Activated naive CD4-positive, alpha-beta T cell treated with anti-CD3 and anti-CD28 coated beads, Interleukin-2, amount 10 ng/mL, durations not matched to agents 7 days and 5 days (primary cell): ENCODE results near the gene FOXN3.
A peak's percentile ranks its signal among the peaks of the same experiment; 100 is the strongest.

ENCODE experiments used
- CTCF ChIA-PET: fragments of 350-600 bp; sonication (Branson Sonifier 250); formaldehyde crosslinking; loops from one replicate; lab custom pipeline; 2021; ENCODE audit warnings: antibody characterized with exemption; lab: Charles Lee
- DNase-seq: peaks from one replicate; pipeline ENCODE4 v3.0.0-alpha.2; 2020
- H3K27ac Mint-ChIP-seq: one replicate; pipeline ENCODE4 v1.8.0; 2021; ENCODE audit warnings: mild to moderate bottlenecking, moderate library complexity, mixed read lengths
- H3K27me3 Mint-ChIP-seq: one replicate; pipeline ENCODE4 v1.8.0; 2021; ENCODE audit warnings: mild to moderate bottlenecking, mixed read lengths
- H3K36me3 Mint-ChIP-seq: one replicate; pipeline ENCODE4 v1.8.0; 2021; ENCODE audit warnings: mixed read lengths
- H3K4me1 Mint-ChIP-seq: one replicate; pipeline ENCODE4 v1.8.0; 2021; ENCODE audit warnings: mixed read lengths
- H3K4me3 Mint-ChIP-seq: one replicate; pipeline ENCODE4 v1.8.0; 2021; ENCODE audit warnings: mild to moderate bottlenecking, moderate library complexity, mixed read lengths
- H3K9me3 Mint-ChIP-seq: one replicate; pipeline ENCODE4 v1.8.0; 2021; ENCODE audit warnings: mixed read lengths

Gene FOXN3

DNA sequence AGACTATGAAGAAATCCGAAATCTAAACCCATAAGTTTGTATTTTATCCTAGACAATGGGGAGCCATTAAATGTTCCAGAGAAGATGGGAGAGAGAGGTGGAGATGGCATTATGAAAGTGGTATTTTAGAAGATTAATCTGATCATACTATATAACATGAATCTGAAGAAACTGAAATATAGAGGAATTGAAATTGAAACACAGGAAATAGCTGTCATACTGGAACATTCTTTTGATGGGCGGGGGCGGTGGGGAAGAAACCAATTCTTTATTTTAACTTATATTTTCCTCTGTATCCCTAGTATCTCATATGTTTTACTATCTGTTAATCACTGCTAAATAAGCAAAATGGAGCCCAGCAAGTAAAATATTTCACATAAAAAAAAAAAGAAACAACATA is 27.0 kb upstream of the FOXN3 start:
- Mint-ChIP-seq H3K27ac (peak overlapping the region; percentile 77), H3K4me1 (peaks cover 54% of the 10 kb centered on the region), H3K36me3 (peaks cover 33% of the 10 kb centered on the region), H3K9me3 (no peaks in the 10 kb centered on the region), H3K27me3 (no peaks in the 10 kb centered on the region), H3K4me3 (no peak overlapping the region)
- peak; percentile 33 for DNase-seq
- CTCF ChIA-PET = interaction anchor here (1.2 to 1.3 kb wide), 2 partner anchors 15 to 66 kb away, joined by 3 to 4 read pairs; no protein-coding TSS in a partner anchor

DNA sequence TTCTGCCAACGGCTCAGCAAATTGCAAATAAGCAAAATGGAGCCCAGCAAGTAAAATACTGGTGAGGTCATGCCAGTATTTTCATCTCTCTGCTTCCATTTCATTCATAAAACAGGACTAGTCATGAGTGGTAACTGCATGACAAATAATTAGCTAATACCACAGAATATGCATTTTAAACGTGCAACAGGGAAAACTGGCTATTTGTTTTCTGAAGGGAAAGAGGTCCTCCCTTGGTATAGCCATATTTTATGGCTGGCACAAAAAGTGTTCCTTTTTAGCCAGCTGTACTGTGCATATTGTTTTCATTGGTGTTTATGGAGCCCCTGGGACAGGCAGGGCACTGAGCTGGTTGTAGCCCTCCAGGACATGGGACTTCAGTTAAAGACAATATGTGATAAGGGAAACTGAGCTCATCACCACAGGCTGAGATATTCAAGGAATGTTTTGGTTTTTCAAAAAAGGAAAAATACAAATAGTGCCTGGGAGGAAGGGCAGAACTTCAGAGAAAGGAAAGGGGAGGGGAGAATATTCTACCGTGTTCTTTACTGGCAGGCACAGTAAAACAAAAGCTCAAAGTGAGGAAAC is 26.1 kb upstream of the FOXN3 start:
- H3K27ac Mint-ChIP-seq = peak overlapping the region; percentile 53
- no peak overlapping the region for H3K4me3 Mint-ChIP-seq
- peaks cover 49% of the 10 kb centered on the region for H3K4me1 Mint-ChIP-seq
- CTCF ChIA-PET = interaction anchor here (1.2 kb wide), 1 partner anchor 67 kb away, joined by 3 read pairs; no protein-coding TSS in a partner anchor
- H3K9me3 Mint-ChIP-seq = no peaks in the 10 kb centered on the region
- peaks cover 30% of the 10 kb centered on the region for H3K36me3 Mint-ChIP-seq
- no peaks in the 10 kb centered on the region for H3K27me3 Mint-ChIP-seq
- no peak for DNase-seq

GRCh38 chr14:89442280-89442679 is 25.2 kb upstream of the FOXN3 start:
- peaks cover 40% of the 10 kb centered on the region for H3K4me1 Mint-ChIP-seq
- H3K36me3 Mint-ChIP-seq = peaks cover 29% of the 10 kb centered on the region
- no peak overlapping the region for H3K4me3 Mint-ChIP-seq
- no peaks in the 10 kb centered on the region for H3K27me3 Mint-ChIP-seq
- CTCF ChIA-PET = no interaction called here
- H3K9me3 Mint-ChIP-seq = no peaks in the 10 kb centered on the region
- no peak overlapping the region for H3K27ac Mint-ChIP-seq
- no peak for DNase-seq

GRCh38 chr14:89440986-89441909 is 24.2 kb upstream of the FOXN3 start:
- H3K27ac Mint-ChIP-seq = no peak overlapping the region

DNA sequence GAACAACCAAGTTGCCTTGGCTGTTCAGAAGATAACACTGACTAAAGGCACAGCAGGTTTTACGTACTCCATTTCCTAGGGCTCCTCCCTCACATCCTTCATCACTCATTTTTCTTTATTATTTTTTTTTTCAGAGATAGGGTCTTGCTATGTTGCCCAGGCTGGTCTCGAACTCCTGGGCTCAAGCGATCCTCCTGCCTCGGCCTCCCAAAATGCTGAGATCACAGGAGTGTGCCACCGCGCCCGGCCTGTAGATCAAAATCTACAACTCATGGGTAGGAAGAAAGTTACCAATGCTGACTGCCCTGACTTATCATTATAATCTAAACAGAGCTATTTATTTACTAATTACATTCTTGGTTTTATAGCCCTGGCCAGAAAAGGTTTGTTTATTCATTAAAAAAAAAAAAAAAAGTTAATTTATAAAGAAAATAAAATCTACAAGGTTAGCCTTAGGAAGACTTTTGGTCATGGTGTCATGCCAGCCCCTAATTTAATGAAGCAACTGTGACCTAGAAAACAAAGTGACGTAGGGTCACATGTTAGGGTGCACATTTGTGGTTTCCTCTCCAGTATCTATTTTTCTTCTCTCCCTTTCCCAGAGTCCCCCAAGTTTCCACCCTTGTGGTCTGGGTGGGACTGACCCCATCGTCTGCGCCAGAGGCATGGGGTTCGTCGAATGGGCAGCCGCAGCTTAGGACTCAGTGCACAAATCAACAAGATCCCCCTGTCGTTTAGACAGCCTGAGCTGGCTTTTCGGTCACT is 19.0 kb upstream of the FOXN3 start:
- Mint-ChIP-seq H3K4me1 (peaks cover 21% of the 10 kb centered on the region), H3K27me3 (no peaks in the 10 kb centered on the region), H3K9me3 (no peaks in the 10 kb centered on the region), H3K4me3 (no peak overlapping the region), H3K36me3 (peaks cover 20% of the 10 kb centered on the region), H3K27ac (no peak overlapping the region)
- CTCF ChIA-PET = no interaction called here
- DNase-seq = no peak

More at GRCh38 chr14:89440986-89441909, 24.2 kb upstream of the FOXN3 start:
- no peaks in the 10 kb centered on the region for H3K27me3 Mint-ChIP-seq
- H3K4me3 Mint-ChIP-seq = no peak overlapping the region
- CTCF ChIA-PET = no interaction called here
- no peaks in the 10 kb centered on the region for H3K9me3 Mint-ChIP-seq
- H3K36me3 Mint-ChIP-seq = peaks cover 31% of the 10 kb centered on the region
- DNase-seq = no peak
- H3K4me1 Mint-ChIP-seq = peaks cover 34% of the 10 kb centered on the region

GRCh38 chr14:89435492-89435891 is 18.5 kb upstream of the FOXN3 start:
- H3K4me1 Mint-ChIP-seq = peaks cover 27% of the 10 kb centered on the region
- H3K36me3 Mint-ChIP-seq = peaks cover 19% of the 10 kb centered on the region
- no peaks in the 10 kb centered on the region for H3K9me3 Mint-ChIP-seq
- H3K4me3 Mint-ChIP-seq = no peak overlapping the region
- no peaks in the 10 kb centered on the region for H3K27me3 Mint-ChIP-seq
- CTCF ChIA-PET = no interaction called here
- H3K27ac Mint-ChIP-seq = no peak overlapping the region
- DNase-seq = no peak

GRCh38 chr14:89432226-89432625 is 15.2 kb upstream of the FOXN3 start:
- H3K4me3 Mint-ChIP-seq = peak overlapping the region; percentile 23

GRCh38 chr14:89430391-89431236 is 13.6 kb upstream of the FOXN3 start:
- Mint-ChIP-seq H3K27ac (peak overlapping the region; percentile 86), H3K27me3 (no peaks in the 10 kb centered on the region), H3K4me1 (peaks cover 63% of the 10 kb centered on the region), H3K4me3 (peak overlapping the region; percentile 67), H3K9me3 (no peaks in the 10 kb centered on the region), H3K36me3 (peaks cover 16% of the 10 kb centered on the region)
- CTCF ChIA-PET = interaction anchor here (1.1 to 1.5 kb wide), 3 partner anchors 71 to 181 kb away, joined by 3 read pairs; no protein-coding TSS in a partner anchor
- peak; percentile 56 for DNase-seq

More at GRCh38 chr14:89432226-89432625, 15.2 kb upstream of the FOXN3 start:
- H3K36me3 Mint-ChIP-seq = peaks cover 16% of the 10 kb centered on the region
- H3K27me3 Mint-ChIP-seq = no peaks in the 10 kb centered on the region
- H3K9me3 Mint-ChIP-seq = no peaks in the 10 kb centered on the region
- peak overlapping the region; percentile 82 for H3K27ac Mint-ChIP-seq
- DNase-seq = no peak
- CTCF ChIA-PET = no interaction called here
- peaks cover 57% of the 10 kb centered on the region for H3K4me1 Mint-ChIP-seq

GRCh38 chr14:89429199-89430181 is 12.5 kb upstream of the FOXN3 start:
- H3K4me1 Mint-ChIP-seq = peaks cover 64% of the 10 kb centered on the region
- H3K36me3 Mint-ChIP-seq = peaks cover 15% of the 10 kb centered on the region
- peak overlapping the region; percentile 86 for H3K27ac Mint-ChIP-seq
- H3K4me3 Mint-ChIP-seq = peak overlapping the region; percentile 67
- H3K27me3 Mint-ChIP-seq = no peaks in the 10 kb centered on the region
- DNase-seq = peak; percentile 46
- no peaks in the 10 kb centered on the region for H3K9me3 Mint-ChIP-seq
- CTCF ChIA-PET = interaction anchor here (0.7 to 1.5 kb wide), 7 partner anchors 15 to 389 kb away, joined by 3 to 4 read pairs (median 3); no protein-coding TSS in a partner anchor

DNA sequence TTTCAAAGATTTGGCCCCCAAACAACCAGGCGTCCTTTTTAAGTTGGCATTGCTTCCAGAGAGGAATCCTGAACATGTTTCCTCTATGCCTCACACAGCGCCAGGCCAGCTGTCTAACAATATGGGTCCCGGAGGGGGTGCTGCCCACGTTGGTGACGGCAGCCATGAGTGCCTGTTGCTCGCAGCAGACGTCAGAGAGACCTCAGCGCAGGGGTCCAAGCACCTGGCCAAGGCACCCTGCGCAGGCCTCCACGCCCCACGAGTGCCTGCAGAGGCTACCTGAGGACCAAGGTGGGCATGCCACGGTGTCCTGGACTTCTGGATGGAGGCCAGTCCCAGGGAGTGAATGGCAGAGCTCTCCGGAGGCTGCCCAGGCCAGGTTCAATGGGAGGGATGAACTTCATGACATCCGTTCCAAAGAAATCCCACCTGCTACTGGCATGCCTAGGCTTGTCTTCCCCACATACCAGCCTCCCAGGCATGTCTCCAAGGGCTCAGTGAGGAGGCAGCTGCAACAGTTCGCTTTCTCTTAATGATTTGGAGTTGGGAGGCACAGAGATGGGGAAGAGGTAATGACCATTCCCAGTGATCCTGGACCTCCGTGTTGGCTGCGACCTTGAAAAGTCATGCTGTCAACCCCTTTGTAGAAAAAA is 11.6 kb upstream of the FOXN3 start:
- no peaks in the 10 kb centered on the region for H3K27me3 Mint-ChIP-seq
- H3K27ac Mint-ChIP-seq = peak overlapping the region; percentile 86
- no peak for DNase-seq
- CTCF ChIA-PET = interaction anchor here (1.2 to 1.3 kb wide), 3 partner anchors 16 to 388 kb away, joined by 4 read pairs; no protein-coding TSS in a partner anchor
- H3K36me3 Mint-ChIP-seq = peaks cover 15% of the 10 kb centered on the region
- H3K9me3 Mint-ChIP-seq = no peaks in the 10 kb centered on the region
- H3K4me3 Mint-ChIP-seq = peak overlapping the region; percentile 67
- peaks cover 71% of the 10 kb centered on the region for H3K4me1 Mint-ChIP-seq

DNA sequence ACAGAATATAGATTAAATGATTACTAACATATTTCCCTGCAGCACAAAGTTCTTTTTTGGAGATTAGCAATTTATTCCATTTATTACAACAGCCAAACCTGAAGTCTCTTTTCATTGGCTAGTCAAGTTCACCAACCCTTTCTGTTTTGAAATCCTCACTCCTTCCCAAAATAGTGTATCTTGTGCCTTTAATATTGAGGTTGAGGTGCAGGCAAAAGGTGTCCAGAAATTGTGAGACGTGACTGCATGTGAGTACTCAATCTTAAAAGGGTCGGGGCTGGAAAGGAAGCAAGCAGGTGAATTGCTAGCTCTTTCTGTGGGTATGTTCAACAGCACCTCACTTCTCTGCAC is 11.1 kb upstream of the FOXN3 start:
- Mint-ChIP-seq H3K36me3 (peaks cover 15% of the 10 kb centered on the region), H3K27me3 (no peaks in the 10 kb centered on the region), H3K27ac (peak overlapping the region; percentile 58), H3K4me1 (peaks cover 76% of the 10 kb centered on the region), H3K9me3 (no peaks in the 10 kb centered on the region), H3K4me3 (no peak overlapping the region)
- CTCF ChIA-PET = no interaction called here
- no peak for DNase-seq
